ENCODE results near the gene B3GNT8.
A peak's percentile ranks its signal among the peaks of the same experiment; 100 is the strongest.
"Not testable (repeated sequence)": the region's sequence is repeated elsewhere in the genome, so short reads cannot be mapped to it uniquely, and the experiment has no call there.

B3GNT8 gene, protein sequence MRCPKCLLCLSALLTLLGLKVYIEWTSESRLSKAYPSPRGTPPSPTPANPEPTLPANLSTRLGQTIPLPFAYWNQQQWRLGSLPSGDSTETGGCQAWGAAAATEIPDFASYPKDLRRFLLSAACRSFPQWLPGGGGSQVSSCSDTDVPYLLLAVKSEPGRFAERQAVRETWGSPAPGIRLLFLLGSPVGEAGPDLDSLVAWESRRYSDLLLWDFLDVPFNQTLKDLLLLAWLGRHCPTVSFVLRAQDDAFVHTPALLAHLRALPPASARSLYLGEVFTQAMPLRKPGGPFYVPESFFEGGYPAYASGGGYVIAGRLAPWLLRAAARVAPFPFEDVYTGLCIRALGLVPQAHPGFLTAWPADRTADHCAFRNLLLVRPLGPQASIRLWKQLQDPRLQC

DNA sequence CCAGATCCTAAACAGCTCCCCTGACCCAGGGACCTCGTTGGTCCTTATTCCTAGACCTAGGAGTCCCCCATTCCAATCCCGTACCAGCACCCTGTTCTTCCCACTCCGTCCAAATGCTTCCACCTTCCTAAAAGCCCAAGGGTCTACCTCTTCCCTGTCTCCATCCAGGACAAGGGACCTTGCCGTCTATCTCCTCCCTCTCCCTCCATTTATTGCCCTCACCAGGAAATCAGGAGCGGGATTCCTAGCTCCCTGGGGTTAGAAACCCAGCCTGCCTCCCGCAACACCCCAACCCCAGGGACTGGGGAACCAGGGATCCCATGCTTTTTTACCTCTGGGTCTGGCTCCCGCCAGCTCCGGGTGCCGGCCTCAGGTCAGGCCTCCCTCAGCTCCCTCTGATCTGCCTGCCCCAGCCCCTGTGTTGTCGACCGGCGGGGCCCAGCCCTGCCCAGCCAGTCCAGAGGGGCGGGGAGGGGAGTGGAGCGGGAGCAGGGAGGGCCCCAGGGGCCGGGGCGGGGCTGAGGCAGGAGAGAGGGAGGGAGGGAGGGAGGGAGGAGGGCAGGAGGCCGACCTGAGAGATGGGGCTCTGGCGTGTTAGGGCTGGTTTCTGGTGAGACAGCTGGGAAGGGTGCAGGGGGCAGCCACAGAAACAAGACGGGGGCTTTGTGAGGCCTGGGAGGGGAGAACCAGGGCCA is at the start of gene B3GNT8:
TSS of gene B3GNT8 (minus strand) at position 423 of the 695 bp plus-strand sequence. CDS start 596 bp downstream, outside the sequence.
- FAIRE-seq = no peak

DNA sequence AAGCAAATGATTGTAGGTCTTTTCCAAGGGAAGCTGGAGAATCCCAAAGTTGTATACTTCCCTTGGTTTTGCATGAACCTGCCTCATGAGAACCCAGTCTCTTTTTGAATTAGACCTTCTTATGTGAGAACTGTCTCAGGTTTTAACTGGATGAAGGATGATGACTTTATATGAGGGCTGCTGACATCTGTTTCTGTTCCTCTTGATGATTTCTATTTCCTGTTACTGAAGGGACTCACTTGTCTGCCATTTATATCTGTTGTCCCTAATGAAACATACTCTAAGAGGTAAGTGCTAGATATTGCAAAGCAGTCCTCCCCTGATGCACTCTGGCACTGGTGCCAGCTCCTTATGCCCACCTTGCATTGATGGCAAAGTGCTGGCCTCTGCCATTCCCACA is 49.4 kb upstream of the B3GNT8 start:
- no peak for FAIRE-seq

- not testable (repeated sequence) for FAIRE-seq
Observed at GRCh38 chr19:41463257-41464256, 36.4 kb upstream of the B3GNT8 start.

DNA sequence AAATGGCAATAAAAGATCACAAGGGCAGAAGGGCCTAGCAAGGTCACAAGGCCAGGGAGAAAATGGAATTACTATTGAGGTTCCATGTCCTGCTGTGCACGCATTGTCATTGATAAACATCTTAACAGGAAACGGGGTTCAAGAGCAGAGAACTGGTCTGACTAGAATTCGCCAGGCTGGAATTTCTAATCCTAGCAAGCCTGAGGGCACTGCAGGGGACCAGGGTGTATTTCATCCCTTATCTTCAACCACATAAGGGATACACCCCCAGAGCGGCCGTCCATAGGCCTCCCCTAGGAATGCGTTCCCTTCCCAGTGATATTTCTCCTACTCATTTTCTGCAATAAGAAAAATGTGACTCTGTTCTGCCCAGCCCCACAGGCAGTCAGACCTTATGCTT is 35.3 kb upstream of the B3GNT8 start:
- FAIRE-seq = no peak

DNA sequence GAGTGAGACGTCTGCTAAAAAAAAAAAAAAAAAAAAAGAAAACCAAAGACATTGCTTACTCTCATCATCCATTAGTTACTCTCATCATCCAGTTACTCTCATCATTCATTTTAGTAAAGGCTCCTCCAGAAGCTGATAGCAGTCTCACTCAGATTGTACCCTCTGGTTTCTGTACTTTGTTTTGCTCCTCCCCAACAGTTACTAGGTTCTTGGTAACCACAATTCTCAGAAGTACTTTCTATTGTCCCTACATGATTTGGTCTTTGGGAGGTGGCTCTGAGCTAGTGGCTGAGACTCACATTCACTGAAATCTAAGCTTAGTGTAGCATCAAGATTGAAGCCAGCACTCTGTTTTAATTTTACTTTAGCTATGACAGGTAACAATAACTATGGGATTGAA is 30.1 kb upstream of the B3GNT8 start:
- no peak for FAIRE-seq

- FAIRE-seq = no peak
Observed at GRCh38 chr19:41456342-41456918, 29.3 kb upstream of the B3GNT8 start.

- FAIRE-seq = no peak
Observed at GRCh38 chr19:41455936-41456335, 28.8 kb upstream of the B3GNT8 start.

GRCh38 chr19:41452584-41453275 is 25.6 kb upstream of the B3GNT8 start:
- FAIRE-seq = no peak

DNA sequence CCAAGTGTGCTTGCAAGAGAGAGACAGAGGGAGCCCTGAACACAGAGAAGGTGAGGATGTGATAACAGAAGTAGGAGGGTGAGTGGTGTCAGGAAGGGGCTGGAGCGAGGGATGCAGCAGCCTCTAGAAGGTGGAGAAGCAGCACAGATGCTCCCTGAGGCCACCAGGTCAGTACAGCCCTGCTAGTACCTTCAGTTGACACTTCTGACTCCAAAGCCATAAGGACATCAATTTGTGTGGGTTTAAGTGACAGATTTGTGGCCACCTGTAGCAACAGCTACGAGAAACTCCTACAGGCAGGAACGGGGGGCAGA is 22.6 kb upstream of the B3GNT8 start:
- no peak for FAIRE-seq

DNA sequence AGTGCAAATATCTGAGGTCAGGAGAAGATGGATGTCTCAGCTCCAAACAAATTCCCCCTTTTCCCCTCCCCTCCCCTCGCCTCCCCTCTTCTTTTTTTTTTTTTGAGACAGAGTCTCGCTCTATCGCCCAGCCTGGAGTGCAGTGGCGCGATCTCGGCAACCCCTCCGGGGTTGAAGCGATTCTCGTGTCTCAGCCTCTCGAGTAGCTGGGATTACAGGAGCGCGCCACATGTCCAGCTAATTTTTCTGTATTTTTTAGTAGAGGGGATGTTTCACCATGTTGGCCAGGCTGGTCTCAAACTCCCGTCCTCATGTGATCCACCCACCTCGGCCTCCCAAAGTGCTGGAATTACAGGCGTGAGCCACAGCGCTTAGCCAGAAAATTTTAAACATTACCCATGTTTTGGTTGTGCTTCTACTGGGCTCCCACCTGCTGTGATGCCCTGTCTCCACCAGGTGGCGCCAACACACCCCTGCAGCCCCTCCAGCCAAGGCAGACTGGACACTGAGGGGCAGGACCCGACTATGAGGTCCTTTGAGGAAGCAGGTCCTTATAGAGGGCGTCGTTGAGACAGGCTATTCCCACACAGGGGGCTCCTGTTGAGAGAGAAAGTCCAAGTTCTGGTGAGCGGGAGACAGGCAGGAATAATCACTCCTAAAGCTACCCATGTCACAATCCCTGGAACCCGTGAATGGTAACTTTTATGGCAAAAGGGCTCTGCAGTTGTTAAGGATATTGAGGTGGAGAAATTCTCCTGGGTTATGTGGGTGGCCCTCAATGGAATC is 22.1 kb upstream of the B3GNT8 start:
- FAIRE-seq = no peak

DNA sequence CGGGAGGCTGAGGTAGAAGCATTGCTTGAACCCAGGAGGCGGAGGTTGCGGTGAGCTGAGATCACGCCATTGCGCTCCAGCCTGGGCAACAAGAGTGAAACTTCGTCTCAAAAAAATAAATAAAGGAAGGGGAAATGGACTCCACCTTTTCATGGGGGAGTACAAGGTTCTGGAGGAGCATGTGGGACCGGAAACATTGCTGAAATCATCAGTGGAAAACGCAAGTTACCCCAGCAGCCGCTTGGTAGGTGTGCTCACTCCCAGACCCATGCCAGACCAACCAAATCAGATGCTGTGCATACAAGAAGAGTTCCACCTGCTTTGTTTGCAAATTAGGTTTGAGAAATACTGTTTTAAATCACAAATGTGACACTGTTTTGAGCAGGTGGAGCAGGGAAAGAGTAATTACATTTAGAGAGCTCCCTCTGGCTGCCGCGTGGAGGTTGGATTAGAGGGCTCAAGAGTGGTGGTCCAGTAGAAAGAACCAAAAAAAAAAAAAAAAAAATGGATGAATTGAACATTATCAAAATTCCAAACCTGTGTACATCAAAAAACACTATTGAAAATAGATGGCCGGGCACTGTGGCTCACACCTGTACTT is 20.7 kb upstream of the B3GNT8 start:
- no peak for FAIRE-seq

DNA sequence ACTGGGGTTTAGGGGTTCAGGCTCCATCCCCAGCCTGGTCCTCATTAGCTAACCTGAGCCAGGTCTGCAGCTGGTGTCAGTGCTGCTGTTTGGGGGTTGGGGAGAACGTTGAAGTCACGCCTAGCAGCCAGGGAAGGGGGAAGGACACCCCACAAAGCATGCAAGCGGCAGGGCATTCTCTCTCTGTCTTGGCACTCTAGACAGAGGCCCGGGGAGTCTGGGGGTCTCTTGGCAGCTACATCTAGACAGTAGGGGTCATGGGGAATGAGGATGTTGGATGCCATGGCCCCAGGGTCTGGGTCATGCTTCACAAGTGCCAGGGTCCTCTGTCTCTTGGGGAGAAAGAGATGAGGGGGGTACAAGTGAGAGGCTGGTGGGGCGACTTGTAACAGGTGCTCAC is 18.4 kb upstream of the B3GNT8 start:
- FAIRE-seq = no peak

DNA sequence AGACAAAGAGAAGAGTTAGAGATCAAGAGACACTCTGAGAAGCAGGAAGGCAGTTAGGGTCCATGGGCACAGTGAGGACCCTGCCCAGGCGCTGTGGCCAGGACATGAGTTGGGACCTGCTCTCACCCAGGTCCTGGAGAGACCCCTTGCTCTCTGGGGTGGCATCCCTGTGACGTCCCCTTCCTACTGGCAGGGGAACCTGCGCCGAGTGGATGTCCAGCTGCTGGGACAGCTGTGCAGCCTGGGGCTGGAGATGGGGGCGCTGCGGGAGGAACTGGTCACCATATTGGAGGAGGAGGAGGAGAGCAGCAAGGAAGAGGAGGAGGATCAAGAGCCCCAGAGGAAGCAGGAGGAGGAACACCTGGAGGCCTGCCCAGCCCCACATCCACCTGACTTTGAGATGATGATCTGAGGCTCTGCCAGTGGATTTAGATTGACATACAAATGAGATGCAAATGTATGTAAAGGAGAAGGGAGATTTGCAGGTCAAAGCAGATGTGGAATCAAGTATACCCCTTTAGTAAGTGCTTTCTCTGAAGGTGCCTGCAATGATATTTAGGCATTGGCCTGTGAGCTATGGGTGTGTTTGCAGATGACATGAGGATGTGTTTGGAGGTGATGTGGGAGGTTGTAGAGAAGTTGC is 16.8 kb upstream of the B3GNT8 start:
- FAIRE-seq = no peak

- FAIRE-seq = no peak
Observed at GRCh38 chr19:41442473-41443355, 15.5 kb upstream of the B3GNT8 start, which contains the start of gene ERICH4. ERICH4 (plus strand) TSS chr19:41443156; CDS start chr19:41443170, 14 bp downstream.

DNA sequence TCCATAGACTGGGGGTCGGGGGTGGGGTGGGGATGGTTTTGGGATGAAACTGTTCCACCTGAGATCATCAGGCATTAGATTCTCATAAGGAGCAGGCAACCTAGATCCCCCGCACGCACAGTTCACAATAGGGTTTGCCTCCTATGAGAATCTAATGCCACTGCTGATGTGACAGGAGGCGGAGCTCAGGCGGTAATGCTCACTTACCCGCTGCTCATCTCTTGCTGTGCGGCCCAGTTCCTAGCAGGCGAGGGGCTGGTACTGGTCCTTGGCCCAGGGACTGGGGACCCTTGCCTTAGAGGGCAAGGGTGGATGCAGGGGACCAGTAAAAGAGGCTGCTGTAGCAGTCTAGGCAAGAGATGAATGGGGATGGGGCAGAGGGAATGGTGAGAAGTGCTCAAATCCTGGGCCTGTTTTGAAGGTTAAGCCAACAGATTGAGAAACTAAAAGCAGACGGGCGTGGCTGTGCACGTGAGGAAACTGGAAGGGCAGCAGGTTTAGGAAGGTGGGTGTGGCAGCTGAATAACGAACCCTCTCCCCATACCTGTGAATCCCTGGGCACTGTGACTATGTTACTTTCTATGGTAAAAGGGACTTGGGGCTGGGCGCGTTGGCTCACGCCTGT is 14.3 kb upstream of the B3GNT8 start:
- FAIRE-seq = no peak

- peak; percentile 49 for FAIRE-seq
Observed at GRCh38 chr19:41439441-41440222, 12.5 kb upstream of the B3GNT8 start, which contains the start of gene DMAC2. DMAC2 (minus strand) TSS chr19:41439912; CDS start chr19:41439899, 13 bp downstream.

GRCh38 chr19:41437944-41438574 is 10.9 kb upstream of the B3GNT8 start:
- no peak for FAIRE-seq
